HepG2 (cell line): ENCODE results near the gene SCAPER. TPM values are rescaled to one million over a fixed set of nuclear protein-coding genes. Genes with fewer than 3 reads are reported as not detected.

Source experiments
- ARID5B ChIP-seq: IDR thresholded peaks from 2 replicates; pipeline ENCODE4 v1.4.0; 2020; ENCODE audit warnings: mild to moderate bottlenecking, missing genetic modification reagents
- DMTF1 ChIP-seq: sonication (generic); formaldehyde crosslinking; IDR thresholded peaks from 2 replicates; pipeline ENCODE4 v1.4.0; 2020; ENCODE audit warnings: mild to moderate bottlenecking, missing genetic modification reagents
- HDAC1 ChIP-seq: sonication (generic); formaldehyde crosslinking; IDR thresholded peaks from 2 replicates; pipeline ENCODE4 v1.5.1; 2020; ENCODE audit warnings: mild to moderate bottlenecking, missing genetic modification reagents
- KDM2A ChIP-seq: sonication (generic); formaldehyde crosslinking; IDR thresholded peaks from 2 replicates; pipeline ENCODE4 v1.4.0; 2020; ENCODE audit warnings: low read depth, missing genetic modification reagents, borderline replicate concordance
- MLLT10 ChIP-seq: sonication (generic); formaldehyde crosslinking; IDR thresholded peaks from 2 replicates; pipeline ENCODE4 v1.4.0; 2020; ENCODE audit warnings: missing genetic modification reagents
- PATZ1 ChIP-seq: sonication (generic); formaldehyde crosslinking; IDR thresholded peaks from 2 replicates; pipeline ENCODE4 v1.4.0; 2020; ENCODE audit warnings: missing genetic modification reagents
- POGZ ChIP-seq: sonication (generic); formaldehyde crosslinking; IDR thresholded peaks from 2 replicates; pipeline ENCODE4 v1.4.0; 2020; ENCODE audit warnings: mild to moderate bottlenecking, missing genetic modification reagents
- TFAP4 ChIP-seq: sonication (generic); IDR thresholded peaks from 2 replicates; pipeline ENCODE4 v1.6.1; 2016; ENCODE audit warnings: low read depth, borderline replicate concordance
- TFDP1 ChIP-seq: IDR thresholded peaks from 2 replicates; pipeline ENCODE4 v1.6.1; 2016; ENCODE audit warnings: missing compliant biosample characterization, missing genetic modification reagents, borderline replicate concordance
- UBTF ChIP-seq: sonication (generic); formaldehyde crosslinking; IDR thresholded peaks from 2 replicates; pipeline ENCODE4 v1.4.0; 2020; ENCODE audit warnings: mild to moderate bottlenecking, missing genetic modification reagents
- ZFX ChIP-seq: sonication (generic); formaldehyde crosslinking; IDR thresholded peaks from 2 replicates; pipeline ENCODE4 v1.4.0; 2020; ENCODE audit warnings: mild to moderate bottlenecking, low read depth, missing genetic modification reagents, moderate library complexity
- ZNF292 ChIP-seq: sonication (generic); formaldehyde crosslinking; IDR thresholded peaks from 2 replicates; pipeline ENCODE4 v1.8.1; 2022; ENCODE audit warnings: mild to moderate bottlenecking, low read depth, missing genetic modification reagents, borderline replicate concordance
- ZNF557 ChIP-seq: sonication (generic); formaldehyde crosslinking; IDR thresholded peaks from 2 replicates; pipeline ENCODE4 v1.4.0; 2020; ENCODE audit warnings: missing genetic modification reagents
- ZNF879 ChIP-seq: sonication (generic); formaldehyde crosslinking; IDR thresholded peaks from 2 replicates; pipeline ENCODE4 v1.8.1; 2023; ENCODE audit warnings: missing genetic modification reagents
- polyA plus RNA-seq, 8 experiments: library from polyadenylated mRNA; depleted of rRNA in 3 of 8; stranded (reverse) in 7 of 8; unstranded in 1 of 8; fragments of >200 nt; fragmentation: Illumina TruSeq in 4 of 8; extraction: Trizol in 4 of 8; gene quantifications; 2 replicates each; pipeline versions ENCODE4 v1.2.1 to v1.2.3, GENCODE V29; 2011 to 2016; ENCODE audit warnings: low read depth in 4 of 8, missing spikeins in 1 of 8, mixed read lengths in 1 of 8; ENCODE audit not compliant: insufficient read depth in 1 of 8
- total RNA-seq, 5 experiments: library from RNA; depleted of rRNA; stranded (reverse); fragments of >200 nt; fragmentation: Illumina TruSeq; extraction: Trizol; gene quantifications; 2 replicates each; pipeline ENCODE4 v1.2.3, GENCODE V29; 2016; ENCODE audit warnings: low read depth in 1 of 5

Gene SCAPER
- total and polyA plus RNA-seq, 2 of the 13 experiments (the other 11 are each of a cell fraction or from before 2014, with no cell fraction given), result 4.3 to 10.5 TPM

GRCh38 chr15:76333720-76334437 is 571.3 kb downstream of the SCAPER start (continued):
- no peak for TF ChIP-seq DMTF1 (CRISPR knock-in tag)
- TF ChIP-seq POGZ (CRISPR knock-in tag), result no peak; the same call in 1 of the 2 replicates
- peak; percentile 77 for TF ChIP-seq ZFX (CRISPR knock-in tag)
- no peak for TF ChIP-seq ZNF557 (CRISPR knock-in tag)
- TF ChIP-seq ZNF292 (CRISPR knock-in tag), result peak; percentile 63; the same call in 1 of the 2 replicates
- TF ChIP-seq PATZ1 (CRISPR knock-in tag), result peak; percentile 90
- peak; percentile 30; the same call in 1 of the 2 replicates for TF ChIP-seq UBTF (CRISPR knock-in tag)
- peak; percentile 72 for TF ChIP-seq KDM2A (CRISPR knock-in tag)
- no peak for TF ChIP-seq MLLT10 (CRISPR knock-in tag)
- TF ChIP-seq TFDP1 (CRISPR knock-in tag), result peak; percentile 36; the same call in 1 of the 2 replicates
- TF ChIP-seq HDAC1 (CRISPR knock-in tag), result peak; percentile 52; the same call in 1 of the 2 replicates
- no peak for TF ChIP-seq ZNF879 (CRISPR knock-in tag)
- peak; percentile 65 for TF ChIP-seq ARID5B (CRISPR knock-in tag)
- peak; percentile 53 for TF ChIP-seq TFAP4
